GOT3 (cell line): Measurements from ENCODE around the gene NTNG1.

Experiments
- DNase-seq: peaks from one replicate; lab custom pipeline; 2025; ENCODE audit warnings: mixed read lengths; lab: John Stamatoyannopoulos, UW

The NTNG1 gene

GRCh38 chr1:107512836-107513235, 372.0 kb downstream of the NTNG1 start:
- no peak for DNase-seq

DNA sequence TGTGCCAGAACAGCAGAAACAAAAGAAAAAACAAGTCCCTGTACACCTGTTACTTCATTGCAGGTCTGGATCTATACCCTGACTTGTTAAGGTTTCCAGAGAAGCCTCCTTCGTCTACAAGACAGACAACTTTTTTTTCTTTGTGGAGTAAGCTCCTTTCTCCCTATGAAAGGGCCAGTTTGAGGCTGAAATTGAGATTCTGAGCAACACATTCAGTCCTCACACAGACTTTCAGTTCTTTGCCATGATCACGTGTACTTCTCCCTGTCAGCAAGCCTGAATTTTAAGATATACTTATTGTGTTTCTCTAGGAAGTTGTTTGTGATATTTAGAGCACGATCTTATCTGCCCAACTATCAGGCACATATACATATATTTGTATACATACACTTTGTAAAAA, 374.0 kb downstream of the NTNG1 start:
- no peak for DNase-seq

GRCh38 chr1:107515702-107516101, 374.9 kb downstream of the NTNG1 start:
- no peak for DNase-seq

- DNase-seq: no peak
Measured at GRCh38 chr1:107523061-107523460, 382.2 kb downstream of the NTNG1 start.

DNA sequence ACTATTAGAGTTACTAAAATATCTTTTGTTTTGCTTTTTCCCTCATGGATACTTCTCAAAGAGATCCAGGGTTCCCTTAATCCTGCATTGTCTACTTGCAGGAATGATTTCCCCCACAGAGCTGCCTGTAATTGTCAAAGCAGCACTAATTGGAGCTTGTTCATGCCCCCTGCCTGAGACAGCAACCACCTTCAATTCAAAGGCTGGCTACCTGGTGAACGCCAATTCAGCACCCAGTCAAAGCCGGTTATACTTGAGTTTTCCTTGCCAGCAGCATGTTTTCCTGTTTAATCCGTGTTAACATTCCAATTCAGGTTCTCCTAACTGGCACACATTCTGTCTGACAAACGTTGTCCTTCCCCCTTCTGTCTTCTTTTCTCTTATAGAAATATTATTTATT, 382.9 kb downstream of the NTNG1 start:
- DNase-seq: no peak

DNA sequence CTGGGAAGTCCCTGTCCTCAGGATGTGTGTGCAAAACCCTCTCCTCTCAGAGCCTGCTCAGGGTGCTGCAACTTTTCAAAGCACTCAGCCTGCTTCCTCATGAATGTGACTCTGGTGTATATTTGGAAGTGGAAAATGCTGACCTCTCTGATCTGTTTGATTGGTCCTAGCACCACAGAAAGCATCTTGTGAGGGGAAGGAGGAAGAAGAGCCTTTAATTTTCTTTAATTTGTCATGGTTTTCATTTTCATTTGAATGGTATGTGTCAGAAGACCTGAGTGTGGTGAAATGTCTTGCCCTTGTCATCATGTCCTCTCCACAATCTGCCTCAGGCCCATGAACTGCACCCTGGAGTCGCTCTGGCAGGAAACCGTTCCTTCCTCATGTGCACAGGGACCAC, 383.5 kb downstream of the NTNG1 start:
- no peak for DNase-seq

DNA sequence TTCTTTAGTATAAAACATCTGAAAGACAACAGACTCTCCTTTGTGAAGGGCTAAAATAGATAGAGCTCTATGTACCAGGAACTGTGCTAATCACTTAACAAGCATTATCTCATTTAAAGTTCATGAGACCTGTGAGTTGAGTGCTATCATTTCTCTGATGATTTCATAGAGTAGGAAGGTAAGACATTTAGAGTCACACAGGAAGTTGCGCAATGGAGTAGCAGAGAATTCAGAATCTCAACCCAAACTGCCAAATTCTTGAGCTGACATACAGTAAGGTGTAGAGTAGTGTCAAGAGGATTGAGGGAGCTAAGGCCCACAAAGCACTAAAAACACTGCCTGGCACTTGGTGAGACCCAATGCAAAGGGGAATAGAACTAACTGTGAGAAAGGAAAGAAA, 384.3 kb downstream of the NTNG1 start:
- DNase-seq: no peak

GRCh38 chr1:107525961-107526360, 385.1 kb downstream of the NTNG1 start:
- DNase-seq: no peak

DNA sequence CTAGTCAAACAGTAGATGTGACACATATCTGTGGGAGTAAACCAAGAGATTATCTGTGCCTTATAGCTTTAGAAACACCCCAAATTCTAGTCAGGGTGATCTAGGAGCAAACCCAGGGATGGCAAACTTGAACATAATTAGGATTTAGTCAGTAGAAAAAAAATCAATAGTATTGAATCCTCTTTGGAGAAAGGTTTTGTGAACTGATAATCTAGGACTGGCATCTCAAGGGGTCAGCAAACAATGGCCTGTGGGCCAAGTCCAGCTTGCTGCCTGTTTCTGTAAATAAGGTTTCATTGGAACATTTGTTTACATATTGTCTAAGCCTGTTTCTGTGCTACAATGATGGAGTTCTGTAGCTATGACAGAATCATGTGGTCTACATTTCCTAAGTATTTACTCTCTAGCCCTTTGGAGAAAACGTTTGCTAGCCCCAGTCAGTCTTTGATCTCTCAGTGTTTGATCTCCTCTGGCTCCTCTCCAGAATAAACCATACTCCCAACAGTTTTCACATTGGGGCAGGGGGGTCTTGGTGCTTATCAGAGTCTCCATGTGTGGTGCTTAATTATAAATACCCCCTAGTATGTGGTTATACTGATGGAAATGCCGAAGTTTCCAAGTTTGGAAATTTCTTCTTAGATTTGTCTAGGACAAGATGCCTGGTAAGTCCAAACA, 385.8 kb downstream of the NTNG1 start:
- DNase-seq: no peak

DNA sequence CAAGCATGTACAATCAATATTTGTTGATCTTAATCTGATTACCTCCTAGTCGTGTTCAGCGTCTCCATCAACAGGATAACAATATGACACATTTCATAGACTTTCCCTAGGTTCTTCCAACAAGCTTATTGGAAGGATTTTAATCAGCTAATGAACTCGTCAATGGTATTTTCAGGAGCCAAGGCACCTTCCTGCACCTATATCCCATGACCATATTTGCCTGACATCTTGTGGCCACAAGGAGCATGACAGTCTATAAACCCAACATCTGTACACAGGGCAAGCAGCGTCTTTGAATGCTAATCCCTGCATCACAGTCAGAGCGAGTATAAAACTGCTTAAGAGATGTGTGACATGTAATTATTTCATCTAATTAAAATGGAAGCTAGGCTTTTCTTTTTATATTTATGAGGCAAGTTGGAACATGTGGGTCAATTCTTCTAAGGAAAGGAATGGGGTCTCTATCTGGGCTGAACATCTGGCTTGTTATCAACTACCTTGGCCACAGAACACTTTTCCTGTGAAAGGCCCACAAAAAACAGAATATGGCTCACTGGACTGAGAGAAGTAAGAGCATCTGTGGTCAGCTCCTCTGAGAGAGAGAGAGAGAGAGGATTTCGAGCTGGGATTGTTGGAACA, 388.8 kb downstream of the NTNG1 start:
- no peak for DNase-seq

GRCh38 chr1:107530543-107530942, 389.7 kb downstream of the NTNG1 start:
- no peak for DNase-seq

DNA sequence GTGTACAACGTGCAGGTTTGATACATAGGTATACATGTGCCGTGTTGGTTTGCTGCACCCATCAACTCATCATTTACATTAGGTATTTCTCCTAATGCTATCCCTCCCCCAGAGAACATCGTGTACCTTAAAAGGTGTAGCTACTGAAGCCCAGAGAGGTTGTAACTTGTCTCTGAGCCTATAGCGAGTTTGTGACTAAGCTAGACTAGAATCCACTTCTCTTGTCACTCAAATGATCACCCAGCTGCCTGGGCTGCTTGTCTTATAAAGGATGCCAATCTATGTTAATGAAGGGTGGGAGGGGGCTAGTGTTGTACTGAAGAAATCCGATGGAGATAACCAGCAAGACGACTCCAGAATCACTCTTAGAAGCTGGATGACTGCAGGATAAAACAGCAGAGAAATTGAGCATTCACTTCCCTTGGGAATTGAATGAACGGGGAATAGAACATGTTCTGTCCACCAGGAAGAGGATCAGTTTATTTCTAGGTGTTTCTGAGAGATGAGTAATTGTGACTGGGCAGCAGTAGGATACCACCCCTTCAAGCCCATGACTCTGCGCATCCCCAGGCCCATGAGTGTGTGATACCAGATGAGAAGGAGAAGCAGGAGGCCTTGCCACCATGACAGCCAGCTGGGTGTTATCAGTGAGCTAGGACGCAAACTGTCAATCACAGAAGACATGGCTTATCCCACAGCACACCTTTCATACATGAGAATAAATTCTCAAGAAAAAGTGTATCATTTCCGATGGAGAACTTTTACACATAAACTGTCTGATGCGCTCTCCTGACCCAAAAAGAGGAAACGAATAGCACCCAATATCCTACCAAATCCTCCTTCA, 390.4 kb downstream of the NTNG1 start:
- no peak for DNase-seq

- no peak for DNase-seq
Measured at GRCh38 chr1:107532318-107532717, 391.5 kb downstream of the NTNG1 start.
